Measurements from ENCODE around the gene ARPC5L.
A peak's percentile ranks its signal among the peaks of the same experiment; 100 is the strongest.

The ARPC5L gene

DNA sequence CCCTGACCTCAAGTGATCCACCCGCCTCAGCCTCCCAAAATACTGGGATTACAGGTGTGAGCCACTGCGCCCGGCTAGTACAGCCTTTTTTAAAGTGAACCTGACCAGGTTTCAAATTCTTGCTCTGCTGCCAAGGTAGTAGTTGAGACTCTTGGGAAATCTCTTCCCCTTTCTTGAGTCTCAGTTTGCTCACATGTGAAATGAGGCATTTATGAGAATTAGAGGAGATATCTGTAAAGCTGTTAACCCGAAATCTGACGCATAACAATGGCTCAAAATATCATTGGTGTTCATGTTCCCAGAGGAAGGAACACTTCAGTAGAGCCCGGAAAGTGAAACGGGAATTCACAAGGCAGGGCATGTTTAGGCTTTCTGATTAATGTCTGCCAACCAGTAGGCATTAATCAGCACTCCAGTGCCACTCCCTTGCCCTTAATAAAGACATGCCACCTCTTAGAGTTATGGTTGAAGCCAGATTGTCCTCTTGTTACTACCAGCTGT lies 1.5 kb downstream of the ARPC5L start:
- Histone ChIP-seq H3K9me2 (replicated peaks; ENCODE audit: low read depth, low read length) (no peaks in the 10 kb centered on the region), H3K36me3 (ENCODE audit: insufficient read depth, low read length) (peaks cover 25% of the 10 kb centered on the region), H2AFZ (ENCODE audit: low read length) (no peak overlapping the region), H3K4me1 (ENCODE audit: insufficient read depth, low read length, poor library complexity, severe bottlenecking) (peaks cover 35% of the 10 kb centered on the region), H3K9ac (ENCODE audit: low read depth, low read length, poor library complexity, severe bottlenecking) (no peak overlapping the region), H3F3A (ENCODE audit: low read depth) (0 out of 2 replicates have a peak, but pooled peaks cover 3% of the 10 kb centered on the region), H3K9me3 (ENCODE audit: insufficient read depth, low read depth, low read length) (no peaks in the 10 kb centered on the region), H3K4me3 (ENCODE audit: low read length, poor library complexity, severe bottlenecking) (no peak overlapping the region), H3K27me3 (ENCODE audit: insufficient read depth, low read length, poor library complexity, severe bottlenecking) (peaks cover 10% of the 10 kb centered on the region), H3K4me2 (ENCODE audit: low read depth, low read length, poor library complexity, severe bottlenecking) (no peak overlapping the region), H3K79me2 (ENCODE audit: insufficient read depth, low read length) (peaks cover 47% of the 10 kb centered on the region), H4K20me1 (ENCODE audit: insufficient read depth, low read length, poor library complexity, severe bottlenecking) (peaks cover 33% of the 10 kb centered on the region)
- TF ChIP-seq, protein P1, sequence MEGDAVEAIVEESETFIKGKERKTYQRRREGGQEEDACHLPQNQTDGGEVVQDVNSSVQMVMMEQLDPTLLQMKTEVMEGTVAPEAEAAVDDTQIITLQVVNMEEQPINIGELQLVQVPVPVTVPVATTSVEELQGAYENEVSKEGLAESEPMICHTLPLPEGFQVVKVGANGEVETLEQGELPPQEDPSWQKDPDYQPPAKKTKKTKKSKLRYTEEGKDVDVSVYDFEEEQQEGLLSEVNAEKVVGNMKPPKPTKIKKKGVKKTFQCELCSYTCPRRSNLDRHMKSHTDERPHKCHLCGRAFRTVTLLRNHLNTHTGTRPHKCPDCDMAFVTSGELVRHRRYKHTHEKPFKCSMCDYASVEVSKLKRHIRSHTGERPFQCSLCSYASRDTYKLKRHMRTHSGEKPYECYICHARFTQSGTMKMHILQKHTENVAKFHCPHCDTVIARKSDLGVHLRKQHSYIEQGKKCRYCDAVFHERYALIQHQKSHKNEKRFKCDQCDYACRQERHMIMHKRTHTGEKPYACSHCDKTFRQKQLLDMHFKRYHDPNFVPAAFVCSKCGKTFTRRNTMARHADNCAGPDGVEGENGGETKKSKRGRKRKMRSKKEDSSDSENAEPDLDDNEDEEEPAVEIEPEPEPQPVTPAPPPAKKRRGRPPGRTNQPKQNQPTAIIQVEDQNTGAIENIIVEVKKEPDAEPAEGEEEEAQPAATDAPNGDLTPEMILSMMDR (conservative IDR thresholded peaks at IDR 0.05; ENCODE audit: low read length), result no peak
- TF ChIP-seq EZH2phosphoT487 (IDR thresholded peaks at IDR 0.05; ENCODE audit: borderline replicate concordance), result no peak

DNA sequence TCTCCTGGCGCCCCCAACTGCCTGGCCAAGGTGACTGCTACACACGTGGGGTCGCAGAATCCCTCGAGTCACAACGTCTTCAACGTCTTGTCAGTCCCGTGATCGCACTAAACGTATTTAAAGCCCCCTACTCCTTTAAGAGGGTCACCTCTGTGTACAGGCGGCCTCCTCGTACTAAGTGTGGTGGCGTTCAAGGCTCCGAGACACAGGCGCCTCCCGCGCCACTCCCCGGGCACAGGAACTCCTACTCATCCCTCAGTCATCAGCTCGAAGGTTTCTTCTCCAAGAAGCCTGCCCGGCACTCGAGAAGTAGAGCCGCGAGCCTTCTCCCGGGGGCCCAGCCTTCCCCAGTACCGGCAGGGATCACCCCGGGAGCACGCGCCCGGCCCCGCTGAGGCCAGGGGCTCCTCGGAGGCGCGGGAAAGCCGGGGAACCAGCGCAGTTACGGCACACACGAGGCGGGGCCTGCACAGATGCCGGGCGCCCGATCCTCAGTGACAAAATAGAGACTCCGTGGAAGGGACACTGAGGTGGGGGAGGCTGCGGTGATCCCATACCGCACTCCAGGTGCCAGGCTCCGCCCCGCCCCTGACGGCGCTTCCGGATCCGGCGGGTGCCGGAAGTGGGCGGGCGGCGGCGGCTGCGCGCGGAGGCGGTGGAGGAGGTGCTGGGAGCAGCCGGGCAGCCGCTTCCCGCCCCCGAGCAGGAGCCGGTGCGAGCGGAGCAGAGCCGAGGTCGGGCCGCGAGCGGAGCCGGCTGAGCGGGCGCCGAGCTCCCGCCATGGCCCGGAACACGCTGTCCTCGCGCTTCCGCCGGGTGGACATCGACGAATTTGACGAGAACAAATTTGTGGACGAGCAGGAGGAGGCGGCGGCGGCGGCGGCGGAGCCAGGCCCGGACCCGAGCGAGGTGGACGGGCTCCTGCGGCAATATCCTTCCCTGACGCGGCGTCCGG lies 6.9 kb downstream of the ARPC5L start:
- no peak for TF ChIP-seq EZH2phosphoT487 (IDR thresholded peaks at IDR 0.05; ENCODE audit: borderline replicate concordance)
- TF ChIP-seq, protein P1 (conservative IDR thresholded peaks at IDR 0.05; ENCODE audit: low read length), result peak; percentile 62
- 0 out of 2 replicates have a peak, but pooled peaks cover 3% of the 10 kb centered on the region for H3F3A ChIP-seq (ENCODE audit: low read depth)
- H3K79me2 ChIP-seq (ENCODE audit: insufficient read depth, low read length), result peaks cover 65% of the 10 kb centered on the region
- peak overlapping the region; percentile 99 for H3K9ac ChIP-seq (ENCODE audit: low read depth, low read length, poor library complexity, severe bottlenecking)
- peak overlapping the region; percentile 92 for H2AFZ ChIP-seq (ENCODE audit: low read length)
- H3K9me3 ChIP-seq (ENCODE audit: insufficient read depth, low read depth, low read length), result no peaks in the 10 kb centered on the region
- H4K20me1 ChIP-seq (ENCODE audit: insufficient read depth, low read length, poor library complexity, severe bottlenecking), result peaks cover 47% of the 10 kb centered on the region
- H3K4me3 ChIP-seq (ENCODE audit: low read length, poor library complexity, severe bottlenecking), result peak overlapping the region; percentile 97
- no peaks in the 10 kb centered on the region for H3K27me3 ChIP-seq (ENCODE audit: insufficient read depth, low read length, poor library complexity, severe bottlenecking)
- H3K4me1 ChIP-seq (ENCODE audit: insufficient read depth, low read length, poor library complexity, severe bottlenecking), result peaks cover 39% of the 10 kb centered on the region
- H3K36me3 ChIP-seq (ENCODE audit: insufficient read depth, low read length), result peaks cover 8% of the 10 kb centered on the region; the same call in 1 of the 2 replicates
- H3K9me2 ChIP-seq (replicated peaks; ENCODE audit: low read depth, low read length), result no peaks in the 10 kb centered on the region
- H3K4me2 ChIP-seq (ENCODE audit: low read depth, low read length, poor library complexity, severe bottlenecking), result peak overlapping the region; percentile 81

DNA sequence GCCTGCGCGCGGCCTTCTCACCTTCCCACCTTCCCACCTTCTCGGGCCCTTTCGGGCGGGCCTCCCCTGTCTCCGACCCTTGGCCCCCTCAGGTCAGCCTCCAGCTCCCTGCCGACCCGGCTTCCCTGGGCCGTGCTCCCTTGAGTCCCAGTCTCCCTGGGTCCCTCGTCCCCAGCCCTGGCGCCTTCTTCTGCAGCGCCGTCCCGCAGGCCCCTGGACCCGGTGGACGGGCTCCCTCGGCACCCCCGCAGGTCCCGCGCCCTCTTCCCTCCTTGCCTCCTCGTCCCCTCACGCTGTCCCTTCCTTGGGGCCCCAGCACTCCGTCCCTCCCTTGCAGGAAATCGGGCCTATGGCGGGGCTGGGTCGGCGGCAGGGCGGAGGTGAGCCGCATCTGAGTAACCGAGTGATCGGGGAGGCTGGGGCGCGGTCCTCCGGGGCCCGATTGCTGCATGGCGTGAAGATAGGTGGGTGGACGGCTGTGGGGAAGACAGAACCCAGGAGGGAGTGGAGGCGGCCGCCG lies 7.6 kb downstream of the ARPC5L start:
- Histone ChIP-seq H3K4me2 (ENCODE audit: low read depth, low read length, poor library complexity, severe bottlenecking) (peak overlapping the region; percentile 81), H3K36me3 (ENCODE audit: insufficient read depth, low read length) (peaks cover 14% of the 10 kb centered on the region; the same call in 1 of the 2 replicates), H3K4me1 (ENCODE audit: insufficient read depth, low read length, poor library complexity, severe bottlenecking) (peaks cover 39% of the 10 kb centered on the region)

More for the DNA sequence above, 7.6 kb downstream of the ARPC5L start:
- Histone ChIP-seq H2AFZ (ENCODE audit: low read length) (0 out of 2 replicates have a peak overlapping the region, but pooled peaks have one; percentile 35), H3K9me2 (replicated peaks; ENCODE audit: low read depth, low read length) (no peaks in the 10 kb centered on the region), H3K4me3 (ENCODE audit: low read length, poor library complexity, severe bottlenecking) (peak overlapping the region; percentile 97), H3K9ac (ENCODE audit: low read depth, low read length, poor library complexity, severe bottlenecking) (peak overlapping the region; percentile 99), H3K79me2 (ENCODE audit: insufficient read depth, low read length) (peaks cover 73% of the 10 kb centered on the region), H3K9me3 (ENCODE audit: insufficient read depth, low read depth, low read length) (no peaks in the 10 kb centered on the region), H3F3A (ENCODE audit: low read depth) (0 out of 2 replicates have a peak, but pooled peaks cover 3% of the 10 kb centered on the region), H4K20me1 (ENCODE audit: insufficient read depth, low read length, poor library complexity, severe bottlenecking) (peaks cover 52% of the 10 kb centered on the region), H3K27me3 (ENCODE audit: insufficient read depth, low read length, poor library complexity, severe bottlenecking) (no peaks in the 10 kb centered on the region)
- no peak for TF ChIP-seq EZH2phosphoT487 (IDR thresholded peaks at IDR 0.05; ENCODE audit: borderline replicate concordance)
- TF ChIP-seq, protein P1 (conservative IDR thresholded peaks at IDR 0.05; ENCODE audit: low read length), result no peak

Data from Loucy (cell line).